Activated CD4-positive, CD25-positive, alpha-beta regulatory T cell treated with anti-CD3 and anti-CD28 coated beads, Interleukin-2, amount 50 U/mL, for 24 hours (primary cell): ENCODE data around the gene RAPGEF1.
"Not testable (repeated sequence)": the region's sequence is repeated elsewhere in the genome, so short reads cannot be mapped to it uniquely, and the experiment has no call there.

Experiments
- ATAC-seq, 2 donors: fragments of 150-1000 bp; cut with Tn5 transposase; one replicate each; pipeline ENCODE4 v1.10.0; 2021; ENCODE audit warnings: mild to moderate bottlenecking in 1 of 2, moderate library complexity in 1 of 2

The RAPGEF1 gene

GRCh38 chr9:131727184-131727759 lies 12.6 kb downstream of the RAPGEF1 start:
- no peak for ATAC-seq

GRCh38 chr9:131724683-131725082 lies 15.2 kb downstream of the RAPGEF1 start:
- ATAC-seq = no peak

- ATAC-seq = no peak
Measured at GRCh38 chr9:131723632-131724031, 16.2 kb downstream of the RAPGEF1 start.

- ATAC-seq = no peak
Measured at GRCh38 chr9:131722255-131722654, 17.6 kb downstream of the RAPGEF1 start.

- ATAC-seq = no peak
Measured at GRCh38 chr9:131721076-131721475, 18.8 kb downstream of the RAPGEF1 start.

- peak; percentile 72 to 79 for ATAC-seq
Measured at GRCh38 chr9:131720330-131720729, 19.5 kb downstream of the RAPGEF1 start.

GRCh38 chr9:131719262-131719908 lies 20.5 kb downstream of the RAPGEF1 start:
- ATAC-seq = peak; percentile 71 to 72

- ATAC-seq = no peak
Measured at GRCh38 chr9:131717719-131718460, 22.0 kb downstream of the RAPGEF1 start.

GRCh38 chr9:131715906-131716305 lies 24.0 kb downstream of the RAPGEF1 start:
- no peak for ATAC-seq

GRCh38 chr9:131714821-131715220 lies 25.1 kb downstream of the RAPGEF1 start:
- ATAC-seq = no peak

- ATAC-seq = no peak
Measured at GRCh38 chr9:131714161-131714646, 25.7 kb downstream of the RAPGEF1 start.

GRCh38 chr9:131713016-131713415 lies 26.9 kb downstream of the RAPGEF1 start:
- no peak for ATAC-seq

- no peak for ATAC-seq
Measured at GRCh38 chr9:131712151-131712716, 27.6 kb downstream of the RAPGEF1 start.

- peak; percentile 78 to 79 for ATAC-seq
Measured at GRCh38 chr9:131709771-131710431, 30.0 kb downstream of the RAPGEF1 start.

- not testable (repeated sequence) for ATAC-seq
Measured at GRCh38 chr9:131709010-131709770, 30.7 kb downstream of the RAPGEF1 start.

- ATAC-seq = no peak
Measured at GRCh38 chr9:131708226-131709002, 31.5 kb downstream of the RAPGEF1 start.

GRCh38 chr9:131707733-131708157 lies 32.1 kb downstream of the RAPGEF1 start:
- ATAC-seq = peak; percentile 69 to 71

- ATAC-seq = no peak
Measured at GRCh38 chr9:131707050-131707449, 32.8 kb downstream of the RAPGEF1 start.

- ATAC-seq = no peak
Measured at GRCh38 chr9:131706608-131706970, 33.3 kb downstream of the RAPGEF1 start.

GRCh38 chr9:131704988-131705387 lies 34.9 kb downstream of the RAPGEF1 start:
- no peak for ATAC-seq
